Left ventricle myocardium inferior (tissue), 1 donor: ENCODE measurements around the gene NANOS3. TPM values are rescaled to one million over a fixed set of nuclear protein-coding genes. Genes with fewer than 3 reads are reported as not detected.

Experiments
- DNase-seq: peaks from one replicate; pipeline ENCODE4 v3.0.0-alpha.2; 2020
- H3K27ac ChIP-seq: fragments of 200-600 bp; replicated peaks from 2 replicates; pipeline ENCODE4 v1.8.0; 2021
- H3K27me3 ChIP-seq: fragments of 200-600 bp; 2 replicates; pipeline ENCODE4 v1.8.0; 2021; ENCODE audit warnings: low read depth
- H3K36me3 ChIP-seq: fragments of 200-600 bp; 2 replicates; pipeline ENCODE4 v1.8.0; 2021
- H3K4me1 ChIP-seq: fragments of 200-600 bp; 2 replicates; pipeline ENCODE4 v1.8.0; 2021
- H3K4me3 ChIP-seq: fragments of 200-600 bp; 2 replicates; pipeline ENCODE4 v1.8.0; 2021; ENCODE audit warnings: mild to moderate bottlenecking, moderate library complexity
- H3K9me3 ChIP-seq: fragments of 200-600 bp; replicated peaks from 2 replicates; pipeline ENCODE4 v1.8.0; 2021
- intact Hi-C: fragments of 100-400 bp; cut with micrococcal nuclease; formaldehyde crosslinking; loops from one replicate; pipeline ENCODE4 v1.11.0; 2022
- total RNA-seq: library from RNA; stranded (reverse); fragmentation: NEBNext Ultra II Directional; extraction: Animal tissue kit (Norgen Biotek cat#: 25700); gene quantifications from one replicate; pipeline ENCODE4 v1.2.1, GENCODE V29; 2021
- TF ChIP-seq, protein P1 (sequence below): fragments of 200-600 bp; IDR thresholded peaks from 2 replicates; pipeline ENCODE4 v1.8.0; 2021; ENCODE audit warnings: antibody characterized with exemption, mild to moderate bottlenecking, borderline replicate concordance
- donor health status: DM: no; HTN: yes; CAD: no; lungs with severe emphysema.

Gene NANOS3
- total RNA-seq, 1 donor from 2014 or later = 1.3 TPM

DNA sequence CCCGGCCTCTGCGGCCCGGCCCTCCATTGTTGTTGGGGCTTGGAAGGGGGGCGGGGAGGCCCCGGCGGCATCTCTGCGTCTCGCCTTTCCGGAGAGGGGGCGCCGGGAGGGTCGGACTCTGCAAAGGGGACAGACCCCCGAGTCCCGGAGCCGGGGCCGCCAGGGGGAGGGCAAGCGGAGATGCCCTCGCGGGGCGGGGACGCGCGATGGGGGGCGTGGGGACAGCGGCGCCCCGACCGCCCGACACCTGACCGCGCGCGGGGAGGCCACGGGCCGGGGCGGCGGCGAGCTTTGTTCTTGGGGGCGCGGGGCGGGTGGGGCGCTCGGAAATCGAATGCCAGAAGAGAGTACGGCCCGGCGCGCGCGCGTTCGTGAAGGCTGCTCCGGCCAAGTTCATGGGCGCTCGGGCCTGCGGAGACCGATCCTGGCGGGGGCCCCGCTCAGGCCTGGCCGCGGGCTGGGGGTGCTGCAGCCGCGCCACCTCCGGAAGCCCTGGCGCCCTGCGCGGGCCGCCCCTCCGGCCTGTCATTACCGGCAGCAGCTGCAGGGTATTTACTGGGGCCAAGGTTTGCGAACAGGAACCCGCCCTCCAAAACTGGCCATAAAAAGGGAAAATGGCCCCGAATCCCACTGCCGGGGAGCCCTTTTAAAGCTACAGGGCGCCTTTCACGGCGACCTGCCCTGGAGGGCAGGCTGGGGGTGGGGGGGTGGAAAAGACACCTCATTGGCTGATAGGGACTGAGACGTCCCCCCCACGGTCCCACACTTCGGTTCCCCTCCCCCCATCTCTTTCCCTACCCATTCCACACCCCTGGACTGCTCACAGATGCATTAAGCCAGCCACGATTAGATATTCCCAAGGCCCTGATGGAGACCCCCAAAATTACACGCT, 11.1 kb upstream of the NANOS3 start:
- TF ChIP-seq, protein P1, sequence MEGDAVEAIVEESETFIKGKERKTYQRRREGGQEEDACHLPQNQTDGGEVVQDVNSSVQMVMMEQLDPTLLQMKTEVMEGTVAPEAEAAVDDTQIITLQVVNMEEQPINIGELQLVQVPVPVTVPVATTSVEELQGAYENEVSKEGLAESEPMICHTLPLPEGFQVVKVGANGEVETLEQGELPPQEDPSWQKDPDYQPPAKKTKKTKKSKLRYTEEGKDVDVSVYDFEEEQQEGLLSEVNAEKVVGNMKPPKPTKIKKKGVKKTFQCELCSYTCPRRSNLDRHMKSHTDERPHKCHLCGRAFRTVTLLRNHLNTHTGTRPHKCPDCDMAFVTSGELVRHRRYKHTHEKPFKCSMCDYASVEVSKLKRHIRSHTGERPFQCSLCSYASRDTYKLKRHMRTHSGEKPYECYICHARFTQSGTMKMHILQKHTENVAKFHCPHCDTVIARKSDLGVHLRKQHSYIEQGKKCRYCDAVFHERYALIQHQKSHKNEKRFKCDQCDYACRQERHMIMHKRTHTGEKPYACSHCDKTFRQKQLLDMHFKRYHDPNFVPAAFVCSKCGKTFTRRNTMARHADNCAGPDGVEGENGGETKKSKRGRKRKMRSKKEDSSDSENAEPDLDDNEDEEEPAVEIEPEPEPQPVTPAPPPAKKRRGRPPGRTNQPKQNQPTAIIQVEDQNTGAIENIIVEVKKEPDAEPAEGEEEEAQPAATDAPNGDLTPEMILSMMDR = peak; percentile 16
- no peaks in the 10 kb centered on the region for H3K36me3 ChIP-seq
- peak overlapping the region; percentile 69 for H3K27ac ChIP-seq
- H3K9me3 ChIP-seq = no peaks in the 10 kb centered on the region
- no peak for DNase-seq
- no peaks in the 10 kb centered on the region for H3K27me3 ChIP-seq
- intact Hi-C loops = loop anchor here (10.0 kb wide), 1 partner anchor 81 kb away; no protein-coding TSS in a partner anchor
- peaks cover 40% of the 10 kb centered on the region for H3K4me1 ChIP-seq
- peak overlapping the region; percentile 85 for H3K4me3 ChIP-seq

DNA sequence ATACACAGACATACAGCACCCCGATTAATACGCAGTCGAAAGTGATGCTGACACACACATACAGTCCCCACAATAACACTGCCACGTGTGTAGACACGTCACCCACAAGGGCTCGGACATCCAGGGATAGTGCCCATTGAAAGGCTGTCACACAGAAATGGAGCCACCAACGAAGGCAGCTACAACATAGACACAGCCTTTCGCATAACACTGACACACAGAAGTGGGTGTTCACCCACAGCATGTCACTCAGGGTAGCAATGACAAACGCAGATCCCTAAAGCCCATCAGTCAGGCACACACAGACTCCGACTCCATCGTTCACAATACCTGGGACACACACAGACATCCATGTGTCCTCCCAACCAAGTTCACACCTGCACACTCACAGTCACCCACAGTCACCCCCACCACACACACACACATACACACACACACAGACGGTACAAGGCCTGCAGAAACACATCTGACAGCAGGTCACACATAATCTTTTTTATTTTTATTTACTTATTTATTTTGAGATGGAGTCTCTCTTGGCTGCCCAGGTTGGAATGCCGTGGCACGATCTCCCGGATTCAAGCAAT, 10.4 kb upstream of the NANOS3 start:
- intact Hi-C loops = loop anchor here (10.0 kb wide), 1 partner anchor 82 kb away; no protein-coding TSS in a partner anchor
- Histone ChIP-seq H3K27ac (no peak overlapping the region), H3K27me3 (no peaks in the 10 kb centered on the region), H3K36me3 (no peaks in the 10 kb centered on the region), H3K4me3 (peak overlapping the region; percentile 85), H3K9me3 (no peaks in the 10 kb centered on the region), H3K4me1 (peaks cover 32% of the 10 kb centered on the region)
- no peak for DNase-seq
- TF ChIP-seq, protein P1 = no peak

DNA sequence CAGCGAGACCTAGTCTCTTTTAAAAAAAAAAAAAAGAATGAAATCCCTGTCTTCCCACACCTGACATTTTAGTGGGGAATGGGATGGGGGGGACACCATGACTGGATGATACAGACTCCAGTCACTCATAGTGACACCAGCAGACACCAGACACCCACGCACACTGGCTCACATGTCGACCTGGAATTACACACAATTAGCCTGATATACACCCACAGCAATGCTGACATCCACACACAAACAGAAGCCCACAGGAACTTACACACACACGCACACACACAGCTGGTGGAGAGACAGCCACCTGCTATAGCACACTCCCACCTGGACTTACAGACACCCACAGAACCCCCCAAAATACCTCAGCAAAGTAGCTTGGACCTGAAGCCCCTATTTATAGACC, 8.3 kb upstream of the NANOS3 start:
- no peaks in the 10 kb centered on the region for H3K27me3 ChIP-seq
- TF ChIP-seq, protein P1 = no peak
- DNase-seq = no peak
- no peak overlapping the region for H3K27ac ChIP-seq
- H3K9me3 ChIP-seq = no peaks in the 10 kb centered on the region
- intact Hi-C loops = loop anchor here (10.0 kb wide), 1 partner anchor 84 kb away; no protein-coding TSS in a partner anchor
- H3K36me3 ChIP-seq = no peaks in the 10 kb centered on the region
- no peak overlapping the region for H3K4me3 ChIP-seq
- H3K4me1 ChIP-seq = peaks cover 30% of the 10 kb centered on the region

DNA sequence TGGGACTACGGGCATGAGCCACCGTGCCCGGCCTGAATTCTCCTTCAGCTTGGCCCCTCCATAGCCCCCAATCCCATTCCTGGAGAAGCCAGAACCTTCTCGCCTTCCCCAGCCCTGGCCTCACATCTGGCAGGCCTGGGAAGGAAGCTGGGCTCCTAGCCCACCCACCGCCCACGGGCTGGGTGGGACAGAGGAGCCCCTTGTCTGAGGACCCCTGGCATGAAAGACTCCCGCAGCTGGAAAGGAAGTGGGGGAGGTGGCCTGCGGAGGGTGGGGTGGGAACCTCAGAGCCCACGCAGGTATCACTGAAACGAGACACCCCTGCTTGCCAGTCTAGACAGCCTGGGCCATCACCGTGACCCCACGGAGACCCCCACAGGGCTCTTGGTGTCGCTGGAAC, 7.7 kb upstream of the NANOS3 start:
- Histone ChIP-seq H3K27me3 (no peaks in the 10 kb centered on the region), H3K9me3 (no peaks in the 10 kb centered on the region), H3K36me3 (no peaks in the 10 kb centered on the region), H3K4me1 (peaks cover 25% of the 10 kb centered on the region), H3K27ac (no peak overlapping the region), H3K4me3 (no peak overlapping the region)
- DNase-seq = no peak
- TF ChIP-seq, protein P1 = no peak
- intact Hi-C loops = loop anchor here (10.0 kb wide), 1 partner anchor 84 kb away; no protein-coding TSS in a partner anchor

DNA sequence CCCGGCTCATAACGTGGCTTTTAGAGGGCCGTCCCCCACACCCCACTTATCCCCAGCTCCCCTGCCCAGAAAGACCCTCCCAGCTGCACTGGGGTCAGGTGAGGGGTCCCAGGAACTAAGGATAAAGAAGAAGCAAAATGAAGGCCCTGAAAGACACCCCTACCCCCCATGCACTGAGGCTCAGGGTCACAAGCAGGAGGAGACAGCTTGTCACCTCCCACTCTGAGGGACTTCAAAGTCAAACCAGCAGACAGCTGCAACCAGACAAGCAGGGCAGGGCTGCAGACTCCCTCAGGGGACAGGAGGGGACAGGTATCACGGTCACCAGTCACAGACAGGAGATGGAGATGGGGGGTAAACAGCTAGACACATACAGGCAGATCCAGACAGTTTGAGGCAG, 6.1 kb upstream of the NANOS3 start:
- no peaks in the 10 kb centered on the region for H3K9me3 ChIP-seq
- intact Hi-C loops = no loop called here
- no peak overlapping the region for H3K27ac ChIP-seq
- TF ChIP-seq, protein P1 = no peak
- no peaks in the 10 kb centered on the region for H3K27me3 ChIP-seq
- peaks cover 14% of the 10 kb centered on the region for H3K4me1 ChIP-seq
- no peaks in the 10 kb centered on the region for H3K36me3 ChIP-seq
- no peak overlapping the region for H3K4me3 ChIP-seq
- no peak for DNase-seq
